Keratinocyte (primary cell): ENCODE results near the gene UBE2C. TPM values are rescaled to one million over a fixed set of nuclear protein-coding genes. Genes with fewer than 3 reads are reported as not detected.
"Not testable (repeated sequence)": the region's sequence is repeated elsewhere in the genome, so short reads cannot be mapped to it uniquely, and the experiment has no call there.

Experiments
- DNase-seq: peaks from one replicate; pipeline ENCODE4 v3.0.0-alpha.2; 2011; ENCODE audit warnings: low read depth, missing footprints, low spot score
- FAIRE-seq: peaks from 2 replicates; lab custom pipeline; 2011; peaks lifted over from hg19 to GRCh38; lab: Jason Lieb, UNC
- H2AFZ ChIP-seq: 2 replicates; pipeline ENCODE4 v1.6.0; 2012; ENCODE audit warnings: low read length, control low read depth, inconsistent platforms; ENCODE audit not compliant: control insufficient read depth
- H3K27ac ChIP-seq: 2 replicates; pipeline ENCODE4 v1.5.1; 2011; ENCODE audit warnings: low read length; ENCODE audit not compliant: control insufficient read depth, insufficient read depth
- H3K27me3 ChIP-seq: 3 replicates; pipeline ENCODE4 v1.6.0; 2011; ENCODE audit warnings: low read length; ENCODE audit not compliant: control insufficient read depth, insufficient read depth; ENCODE audit errors: extremely low read depth
- H3K36me3 ChIP-seq, 2 experiments: 2 replicates in 1 of 2; 3 replicates in 1 of 2; pipeline ENCODE4 v1.5.1; 2011; ENCODE audit warnings: low read length in 2 of 2, mild to moderate bottlenecking in 1 of 2; ENCODE audit not compliant: control insufficient read depth in 2 of 2, insufficient read depth in 2 of 2; ENCODE audit errors: extremely low read depth in 1 of 2
- H3K4me1 ChIP-seq: 3 replicates; pipeline ENCODE4 v1.5.1; 2011; ENCODE audit warnings: low read length; ENCODE audit not compliant: control insufficient read depth, insufficient read depth; ENCODE audit errors: extremely low read depth
- H3K4me2 ChIP-seq: 3 replicates; pipeline ENCODE4 v1.6.0; 2011; ENCODE audit warnings: low read depth, low read length; ENCODE audit not compliant: control insufficient read depth, insufficient read depth; ENCODE audit errors: extremely low read depth
- H3K4me3 ChIP-seq, 3 experiments: fragments of 200-600 bp in 1 of 3; sonication (generic) in 1 of 3; 2 replicates in 2 of 3; 3 replicates in 1 of 3; pipeline ENCODE4 v1.5.1; 2011 to 2016; ENCODE audit warnings: low read length in 3 of 3, mild to moderate bottlenecking in 3 of 3, control low read depth in 2 of 3, inconsistent platforms in 1 of 3, low read depth in 1 of 3, mixed read lengths in 1 of 3, mixed run types in 1 of 3, moderate library complexity in 1 of 3; ENCODE audit not compliant: control insufficient read depth in 2 of 3, insufficient read depth in 2 of 3; ENCODE audit errors: extremely low read depth in 1 of 3
- H3K79me2 ChIP-seq: 2 replicates; pipeline ENCODE4 v1.6.0; 2012; ENCODE audit warnings: low read length; ENCODE audit not compliant: control insufficient read depth, insufficient read depth
- H3K9ac ChIP-seq: 3 replicates; pipeline ENCODE4 v1.6.0; 2011; ENCODE audit warnings: low read length; ENCODE audit not compliant: control insufficient read depth, insufficient read depth; ENCODE audit errors: extremely low read depth
- H3K9me1 ChIP-seq: 3 replicates; pipeline ENCODE4 v1.6.0; 2011; ENCODE audit warnings: low read length; ENCODE audit not compliant: control insufficient read depth, insufficient read depth; ENCODE audit errors: extremely low read depth
- H3K9me3 ChIP-seq: 2 replicates; pipeline ENCODE4 v1.5.1; 2012; ENCODE audit warnings: low read depth, low read length; ENCODE audit not compliant: control insufficient read depth
- H4K20me1 ChIP-seq: 3 replicates; pipeline ENCODE4 v1.6.0; 2011; ENCODE audit warnings: low read length; ENCODE audit not compliant: control insufficient read depth, insufficient read depth; ENCODE audit errors: extremely low read depth
- EZH2 ChIP-seq: IDR thresholded peaks from one replicate; pipeline ENCODE4 v1.6.1; 2012; ENCODE audit warnings: inconsistent platforms, mild to moderate bottlenecking, low read length, moderate library complexity
- dilution Hi-C: fragments of 300-500 bp; cut with MboI; formaldehyde crosslinking; loops from one replicate; pipeline ENCODE4 v1.7.0; 2020; ENCODE audit warnings: low sequenced_read_pairs; ENCODE audit not compliant: extremely low pct_ligation_motif_present
- polyA plus RNA-seq, 5 experiments: library from polyadenylated mRNA; depleted of rRNA in 3 of 5; stranded (reverse) in 3 of 5; stranded (forward) in 1 of 5; unstranded in 1 of 5; fragments of >200 nt; gene quantifications; 1 replicate in 1 of 5; 2 replicates in 3 of 5; 3 replicates in 1 of 5; pipeline versions ENCODE4 v1.2.1 to v1.2.3, GENCODE V29; 2011 to 2012; ENCODE audit warnings: missing spikeins in 2 of 5, low read depth in 1 of 5, low replicate concordance in 1 of 5
- TF ChIP-seq, protein P1 (sequence below), 3 experiments: IDR thresholded peaks in 1 of 3; conservative IDR thresholded peaks in 1 of 3; optimal IDR thresholded peaks in 1 of 3; 2 replicates in 2 of 3; 3 replicates in 1 of 3; pipeline versions ENCODE3 to v1.5.1; 2011; ENCODE audit warnings: low read length in 3 of 3, mild to moderate bottlenecking in 3 of 3, moderate library complexity in 2 of 3, control low read depth in 1 of 3, inconsistent platforms in 1 of 3; ENCODE audit not compliant: insufficient read depth in 2 of 3; ENCODE audit errors: extremely low read depth in 1 of 3

The UBE2C gene
- polyA plus RNA-seq, 1 donor (not counting 4 experiments of a cell fraction or from before 2014, with no cell fraction given) = 46.6 TPM

DNA sequence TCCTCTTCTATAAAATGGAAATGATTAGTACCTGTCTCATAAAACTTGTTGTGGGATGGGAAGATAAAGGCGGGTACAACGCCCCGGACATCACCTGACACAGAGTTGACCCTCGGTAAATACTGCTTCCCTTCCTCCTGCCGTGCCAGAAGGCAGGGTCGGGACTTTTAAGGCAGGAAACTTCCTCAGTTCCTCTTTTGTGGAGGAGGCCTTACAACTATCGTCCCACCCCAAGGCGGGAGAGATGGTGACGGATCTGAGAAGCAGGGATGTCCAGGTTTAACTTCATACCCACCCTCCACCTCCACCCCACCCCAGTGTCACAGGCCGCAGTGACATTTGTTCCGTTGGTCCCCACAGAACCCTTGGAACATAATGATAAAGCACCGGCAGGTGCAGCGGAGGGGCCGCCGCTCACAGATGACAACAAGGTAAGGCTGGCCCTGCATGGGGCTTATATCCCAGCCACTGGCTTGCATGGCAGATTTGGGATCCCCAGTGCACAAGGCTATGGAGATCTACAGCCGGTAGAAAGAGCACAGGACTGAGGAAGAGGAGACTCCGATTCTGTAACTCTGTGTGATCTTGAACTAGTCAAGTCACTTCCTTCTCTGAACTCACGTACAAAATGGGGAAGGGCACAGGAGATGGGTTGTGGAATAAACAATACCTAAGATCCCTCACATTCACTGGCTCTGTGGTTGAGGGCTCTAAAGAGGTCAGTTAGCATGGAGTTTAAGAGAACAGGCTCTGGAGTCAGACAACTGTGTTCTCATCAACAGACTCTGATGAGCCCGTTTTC is 19.9 kb upstream of the UBE2C start:
- no peaks in the 10 kb centered on the region for H3K9me3 ChIP-seq
- H3K4me2 ChIP-seq = peak overlapping the region; percentile 97
- DNase-seq (no peak), FAIRE-seq (no peak)
- H3K9ac ChIP-seq = peak overlapping the region; percentile 95
- H3K27ac ChIP-seq = peak overlapping the region; percentile 91
- peak overlapping the region; percentile 81 to 98 (median 84) for H3K4me3 ChIP-seq
- no peaks in the 10 kb centered on the region for H3K27me3 ChIP-seq
- H3K4me1 ChIP-seq = peaks cover 19% of the 10 kb centered on the region
- peak overlapping the region; percentile 97 for H2AFZ ChIP-seq
- H3K9me1 ChIP-seq = no peaks in the 10 kb centered on the region
- TF ChIP-seq, protein P1, sequence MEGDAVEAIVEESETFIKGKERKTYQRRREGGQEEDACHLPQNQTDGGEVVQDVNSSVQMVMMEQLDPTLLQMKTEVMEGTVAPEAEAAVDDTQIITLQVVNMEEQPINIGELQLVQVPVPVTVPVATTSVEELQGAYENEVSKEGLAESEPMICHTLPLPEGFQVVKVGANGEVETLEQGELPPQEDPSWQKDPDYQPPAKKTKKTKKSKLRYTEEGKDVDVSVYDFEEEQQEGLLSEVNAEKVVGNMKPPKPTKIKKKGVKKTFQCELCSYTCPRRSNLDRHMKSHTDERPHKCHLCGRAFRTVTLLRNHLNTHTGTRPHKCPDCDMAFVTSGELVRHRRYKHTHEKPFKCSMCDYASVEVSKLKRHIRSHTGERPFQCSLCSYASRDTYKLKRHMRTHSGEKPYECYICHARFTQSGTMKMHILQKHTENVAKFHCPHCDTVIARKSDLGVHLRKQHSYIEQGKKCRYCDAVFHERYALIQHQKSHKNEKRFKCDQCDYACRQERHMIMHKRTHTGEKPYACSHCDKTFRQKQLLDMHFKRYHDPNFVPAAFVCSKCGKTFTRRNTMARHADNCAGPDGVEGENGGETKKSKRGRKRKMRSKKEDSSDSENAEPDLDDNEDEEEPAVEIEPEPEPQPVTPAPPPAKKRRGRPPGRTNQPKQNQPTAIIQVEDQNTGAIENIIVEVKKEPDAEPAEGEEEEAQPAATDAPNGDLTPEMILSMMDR (optimal IDR thresholded peaks at IDR 0.05 in 1 of 3, IDR thresholded peaks at IDR 0.05 in 1 of 3, conservative IDR thresholded peaks at IDR 0.05 in 1 of 3; ENCODE audit: extremely low read depth in 1 of 3, insufficient read depth in 2 of 3, low read length in 3 of 3) = no peak
- no peak for TF ChIP-seq EZH2
- no peaks in the 10 kb centered on the region for H4K20me1 ChIP-seq
- H3K36me3 ChIP-seq = peaks cover 10 to 20% of the 10 kb centered on the region in 2 experiments
- H3K79me2 ChIP-seq = peaks cover 12% of the 10 kb centered on the region
- dilution Hi-C loops = no loop called here

DNA sequence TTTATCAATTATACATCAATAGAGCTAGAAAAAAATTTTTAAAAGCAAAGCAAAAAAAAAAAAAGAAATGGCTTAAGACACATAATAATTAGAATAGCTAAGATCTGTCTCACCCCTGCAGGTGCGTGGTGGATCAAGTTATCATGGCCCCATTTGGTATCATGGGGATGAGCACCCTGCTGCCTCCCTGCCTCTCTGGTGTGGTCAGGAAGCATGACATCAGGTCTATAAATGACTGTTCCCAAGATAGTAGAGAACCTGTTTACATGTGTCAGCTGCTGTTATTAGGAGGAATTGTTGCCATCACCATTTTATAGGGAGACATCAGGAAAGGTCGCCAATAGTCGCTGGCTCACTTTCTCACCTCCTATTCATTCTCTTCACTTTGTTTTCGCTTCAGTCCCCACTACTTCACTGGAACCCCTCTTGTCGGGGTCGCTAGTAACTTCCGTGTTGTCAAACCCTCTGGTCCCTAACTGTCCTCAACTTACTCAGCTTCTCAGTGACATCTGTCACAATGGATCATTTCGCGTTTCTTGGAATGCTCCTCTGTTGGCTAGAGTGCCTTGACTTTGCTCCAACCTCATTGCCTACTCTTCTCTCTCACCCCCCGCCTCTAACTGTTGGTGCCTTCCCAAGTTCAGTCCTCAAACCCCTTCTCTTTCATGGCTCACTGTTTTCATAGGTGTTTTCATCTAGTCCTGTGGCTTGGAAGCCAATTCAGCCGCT is 15.9 kb upstream of the UBE2C start:
- no peak for TF ChIP-seq EZH2
- TF ChIP-seq, protein P1 (optimal IDR thresholded peaks at IDR 0.05 in 1 of 3, IDR thresholded peaks at IDR 0.05 in 1 of 3, conservative IDR thresholded peaks at IDR 0.05 in 1 of 3; ENCODE audit: extremely low read depth in 1 of 3, insufficient read depth in 2 of 3, low read length in 3 of 3) = no peak
- Histone ChIP-seq H3K4me1 (peaks cover 9% of the 10 kb centered on the region), H3K4me2 (no peak overlapping the region), H3K9me1 (no peaks in the 10 kb centered on the region), H4K20me1 (no peaks in the 10 kb centered on the region), H3K9ac (no peak overlapping the region), H3K4me3 (no peak overlapping the region), H3K27ac (no peak overlapping the region), H2AFZ (no peak overlapping the region), H3K79me2 (peaks cover 12% of the 10 kb centered on the region), H3K9me3 (no peaks in the 10 kb centered on the region), H3K27me3 (no peaks in the 10 kb centered on the region), H3K36me3 (peaks cover 16 to 27% of the 10 kb centered on the region in 2 experiments)
- DNase-seq = no peak
- dilution Hi-C loops = no loop called here
- no peak for FAIRE-seq

DNA sequence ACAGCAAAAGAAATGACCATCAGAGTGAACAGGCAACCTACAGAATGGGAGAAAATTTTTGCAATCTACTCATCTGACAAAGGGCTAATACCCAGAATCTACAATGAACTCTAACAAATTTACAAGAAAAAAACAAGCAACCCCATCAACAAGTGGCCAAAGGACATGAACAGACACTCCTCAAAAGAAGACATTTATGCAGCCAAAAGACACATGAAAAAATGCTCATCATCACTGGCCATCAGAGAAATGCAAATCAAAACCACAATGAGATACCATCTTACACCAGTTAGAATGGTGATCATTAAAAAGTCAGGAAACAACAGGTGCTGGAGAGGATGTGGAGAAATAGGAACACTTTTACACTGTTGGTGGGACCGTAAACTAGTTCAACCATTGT is 14.9 kb upstream of the UBE2C start:
- H3K27me3 ChIP-seq, H3K79me2 ChIP-seq, H2AFZ ChIP-seq, dilution Hi-C loops, H3K9me3 ChIP-seq, H3K4me3 ChIP-seq, H3K9ac ChIP-seq, H3K9me1 ChIP-seq, FAIRE-seq, DNase-seq, H3K4me2 ChIP-seq, H4K20me1 ChIP-seq, H3K4me1 ChIP-seq, H3K27ac ChIP-seq: not testable (repeated sequence)
- peaks cover 19 to 30% of the 10 kb centered on the region in 2 experiments for H3K36me3 ChIP-seq
